Erythroblast (primary cell): ENCODE results near the gene SYNE2.

Experiments
- DNase-seq, 2 experiments: peaks; one replicate each; lab custom pipeline; 2025; lab: John Stamatoyannopoulos, UW
- GATA1 ChIP-seq: IDR thresholded peaks from 2 replicates; pipeline ENCODE4 v1.6.1; 2011; ENCODE audit warnings: low read depth, mild to moderate bottlenecking, control low read depth, low read length, moderate library complexity
- POLR2A ChIP-seq: IDR thresholded peaks from 2 replicates; pipeline ENCODE4 v1.6.1; 2011; ENCODE audit warnings: mild to moderate bottlenecking, low read length

Gene SYNE2

GRCh38 chr14:64266239-64266638 lies 413.4 kb downstream of the SYNE2 start:
- no peak for TF ChIP-seq POLR2A
- no peak for TF ChIP-seq GATA1
- DNase-seq: peak; percentile 46 to 75

- DNase-seq: no peak
- no peak for TF ChIP-seq GATA1
- TF ChIP-seq POLR2A: no peak
Measured at GRCh38 chr14:64272019-64272418, 419.2 kb downstream of the SYNE2 start.
